GM12892 (cell line): ENCODE results near the gene GPER1.

Experiments used
- POLR2A ChIP-seq: IDR thresholded peaks from 2 replicates; pipeline ENCODE4 v1.6.1; 2011; ENCODE audit warnings: low read depth, low read length, control low read depth
- POLR2AphosphoS5 ChIP-seq: IDR thresholded peaks from 2 replicates; pipeline ENCODE4 v1.6.1; 2011; ENCODE audit warnings: low read depth, low read length, control low read depth
- TAF1 ChIP-seq: IDR thresholded peaks from 2 replicates; pipeline ENCODE4 v1.6.1; 2011; ENCODE audit warnings: low read depth, mild to moderate bottlenecking, control low read depth, low read length, borderline replicate concordance

GRCh38 chr7:1100386-1100785, 12.5 kb downstream of the GPER1 start:
- TF ChIP-seq TAF1 (no peak), POLR2AphosphoS5 (no peak), POLR2A (no peak)
